HepG2 (cell line): ENCODE data around the gene METTL5. TPM values are rescaled to one million over a fixed set of nuclear protein-coding genes. Genes with fewer than 3 reads are reported as not detected.
A peak's percentile ranks its signal among the peaks of the same experiment; 100 is the strongest.

ENCODE experiments used
- BATF2 ChIP-seq: sonication (generic); formaldehyde crosslinking; IDR thresholded peaks from 2 replicates; pipeline ENCODE4 v1.8.0; 2022; ENCODE audit warnings: mild to moderate bottlenecking, missing genetic modification reagents, moderate library complexity
- CCDC6 ChIP-seq: sonication (generic); formaldehyde crosslinking; IDR thresholded peaks from 2 replicates; pipeline ENCODE4 v1.8.1; 2022; ENCODE audit warnings: mild to moderate bottlenecking, missing genetic modification reagents, moderate library complexity
- FOXK1 ChIP-seq: sonication (generic); formaldehyde crosslinking; IDR thresholded peaks from 2 replicates; pipeline ENCODE4 v1.4.0; 2020; ENCODE audit warnings: low read depth, missing genetic modification reagents, borderline replicate concordance
- FOXP4 ChIP-seq: sonication (generic); formaldehyde crosslinking; IDR thresholded peaks from 2 replicates; pipeline ENCODE4 v1.4.0; 2020; ENCODE audit warnings: missing genetic modification reagents
- IRF1 ChIP-seq: sonication (generic); formaldehyde crosslinking; IDR thresholded peaks from 2 replicates; pipeline ENCODE4 v1.4.0; 2020; ENCODE audit warnings: low read depth, mild to moderate bottlenecking, missing genetic modification reagents
- PHF5A ChIP-seq: IDR thresholded peaks from one replicate; pipeline ENCODE4 v1.6.1; 2018; ENCODE audit warnings: low read depth, missing genetic modification reagents; ENCODE audit not compliant: unreplicated experiment
- PRDM15 ChIP-seq: sonication (generic); formaldehyde crosslinking; IDR thresholded peaks from 2 replicates; pipeline ENCODE4 v1.4.0; 2020; ENCODE audit warnings: missing genetic modification reagents
- SIN3A ChIP-seq: IDR thresholded peaks from 2 replicates; pipeline ENCODE4 v1.6.1; 2011; ENCODE audit warnings: low read depth, mild to moderate bottlenecking, control low read depth, low read length, borderline replicate concordance
- TFDP1 ChIP-seq: IDR thresholded peaks from 2 replicates; pipeline ENCODE4 v1.6.1; 2016; ENCODE audit warnings: missing compliant biosample characterization, missing genetic modification reagents, borderline replicate concordance
- YEATS4 ChIP-seq: sonication (generic); formaldehyde crosslinking; IDR thresholded peaks from 2 replicates; pipeline ENCODE4 v1.4.0; 2020; ENCODE audit warnings: missing genetic modification reagents, borderline replicate concordance
- YY1 ChIP-seq: IDR thresholded peaks from 2 replicates; pipeline ENCODE4 v1.6.1; 2011; ENCODE audit warnings: low read length, low read depth, moderate library complexity, mild to moderate bottlenecking; ENCODE audit not compliant: insufficient read depth, insufficient replicate concordance
- ZFP36L2 ChIP-seq: sonication (generic); formaldehyde crosslinking; IDR thresholded peaks from 2 replicates; pipeline ENCODE4 v1.4.0; 2020; ENCODE audit warnings: missing genetic modification reagents
- ZNF205 ChIP-seq: IDR thresholded peaks from 2 replicates; pipeline ENCODE4 v1.6.1; 2018; ENCODE audit warnings: missing biosample characterization, missing genetic modification reagents
- ZNF431 ChIP-seq: sonication (generic); formaldehyde crosslinking; IDR thresholded peaks from 2 replicates; pipeline ENCODE4 v1.9.0; 2022; ENCODE audit warnings: missing genetic modification reagents, low read depth, mild to moderate bottlenecking, borderline replicate concordance
- ZNF513 ChIP-seq: sonication (generic); formaldehyde crosslinking; conservative IDR thresholded peaks from 2 replicates; pipeline ENCODE4 v1.5.0; 2020; ENCODE audit warnings: missing genetic modification reagents
- ZNF547 ChIP-seq: sonication (generic); formaldehyde crosslinking; IDR thresholded peaks from 2 replicates; pipeline ENCODE4 v1.5.1; 2020; ENCODE audit warnings: mild to moderate bottlenecking, missing genetic modification reagents
- ZNF605 ChIP-seq: sonication (generic); formaldehyde crosslinking; IDR thresholded peaks from 2 replicates; pipeline ENCODE4 v1.8.0; 2022; ENCODE audit warnings: mild to moderate bottlenecking, missing genetic modification reagents
- ZNF614 ChIP-seq: IDR thresholded peaks from 2 replicates; pipeline ENCODE4 v1.6.1; 2018; ENCODE audit warnings: missing biosample characterization, missing genetic modification reagents, inconsistent platforms, borderline replicate concordance
- ZNF816 ChIP-seq: sonication (generic); formaldehyde crosslinking; IDR thresholded peaks from 2 replicates; pipeline ENCODE4 v1.8.0; 2022; ENCODE audit warnings: missing genetic modification reagents, mild to moderate bottlenecking, borderline replicate concordance
- polyA plus RNA-seq, 8 experiments: library from polyadenylated mRNA; depleted of rRNA in 3 of 8; stranded (reverse) in 7 of 8; unstranded in 1 of 8; fragments of >200 nt; fragmentation: Illumina TruSeq in 4 of 8; extraction: Trizol in 4 of 8; gene quantifications; 2 replicates each; pipeline versions ENCODE4 v1.2.1 to v1.2.3, GENCODE V29; 2011 to 2016; ENCODE audit warnings: low read depth in 4 of 8, missing spikeins in 1 of 8, mixed read lengths in 1 of 8; ENCODE audit not compliant: insufficient read depth in 1 of 8
- total RNA-seq, 5 experiments: library from RNA; depleted of rRNA; stranded (reverse); fragments of >200 nt; fragmentation: Illumina TruSeq; extraction: Trizol; gene quantifications; 2 replicates each; pipeline ENCODE4 v1.2.3, GENCODE V29; 2016; ENCODE audit warnings: low read depth in 1 of 5

METTL5 gene
- total and polyA plus RNA-seq, 2 of the 13 experiments (the other 11 are each of a cell fraction or from before 2014, with no cell fraction given): 50.7 to 95.1 TPM

- TF ChIP-seq CCDC6 (CRISPR knock-in tag) (0 out of 2 replicates have a peak, but pooled peaks have one; percentile 30), ZFP36L2 (CRISPR knock-in tag) (no peak), FOXK1 (no peak), ZNF614 (CRISPR knock-in tag) (0 out of 2 replicates have a peak, but pooled peaks have one; percentile 6), PHF5A (peak; percentile 5), FOXP4 (CRISPR knock-in tag) (peak; percentile 30; the same call in 1 of the 2 replicates), IRF1 (no peak), ZNF205 (CRISPR knock-in tag) (0 out of 2 replicates have a peak, but pooled peaks have one; percentile 50), ZNF431 (CRISPR knock-in tag) (no peak), ZNF816 (0 out of 2 replicates have a peak, but pooled peaks have one; percentile 57), ZNF513 (CRISPR knock-in tag) (0 out of 2 replicates have a peak, but pooled peaks have one; percentile 30), ZNF547 (CRISPR knock-in tag) (no peak), YY1 (peak; percentile 9), ZNF605 (0 out of 2 replicates have a peak, but pooled peaks have one; percentile 10), PRDM15 (CRISPR knock-in tag) (0 out of 2 replicates have a peak, but pooled peaks have one; percentile 2), YEATS4 (CRISPR knock-in tag) (0 out of 2 replicates have a peak, but pooled peaks have one; percentile 15), SIN3A (0 out of 2 replicates have a peak, but pooled peaks have one; percentile 31), TFDP1 (CRISPR knock-in tag) (peak; percentile 68), BATF2 (CRISPR knock-in tag) (no peak)
Observed at GRCh38 chr2:169761970-169762292, 62.8 kb downstream of the METTL5 start (continued).
